HepG2 (cell line): ENCODE data around the gene NARS2. TPM values are rescaled to one million over a fixed set of nuclear protein-coding genes. Genes with fewer than 3 reads are reported as not detected.
A peak's percentile ranks its signal among the peaks of the same experiment; 100 is the strongest.

Source experiments
- ATF2 ChIP-seq: sonication (generic); formaldehyde crosslinking; IDR thresholded peaks from 2 replicates; pipeline ENCODE4 v1.4.0; 2020; ENCODE audit warnings: missing genetic modification reagents
- ATF7 ChIP-seq, 2 experiments: fragments of 450-650 bp in 1 of 2; sonication (generic) in 1 of 2; formaldehyde crosslinking in 1 of 2; IDR thresholded peaks; 2 replicates each; pipeline versions ENCODE4 v1.4.0 to v1.6.1; 2016 to 2020; ENCODE audit warnings: antibody characterized with exemption in 1 of 2, mild to moderate bottlenecking in 1 of 2, missing genetic modification reagents in 1 of 2
- CBX5 ChIP-seq: sonication (generic); formaldehyde crosslinking; IDR thresholded peaks from 2 replicates; pipeline ENCODE4 v1.4.0; 2020; ENCODE audit warnings: missing genetic modification reagents, borderline replicate concordance
- FOXC1 ChIP-seq: sonication (generic); formaldehyde crosslinking; IDR thresholded peaks from 2 replicates; pipeline ENCODE4 v1.8.0; 2022; ENCODE audit warnings: mild to moderate bottlenecking, missing genetic modification reagents, borderline replicate concordance
- HOXD1 ChIP-seq: sonication (generic); formaldehyde crosslinking; IDR thresholded peaks from 2 replicates; pipeline ENCODE4 v1.5.0; 2020; ENCODE audit warnings: missing genetic modification reagents
- KDM5A ChIP-seq: fragments of 200-600 bp; sonication (generic); IDR thresholded peaks from 2 replicates; pipeline ENCODE4 v1.7.0; 2018; ENCODE audit warnings: antibody characterized with exemption, mild to moderate bottlenecking, low read length, borderline replicate concordance
- NFYC ChIP-seq: IDR thresholded peaks from 2 replicates; pipeline ENCODE4 v1.6.1; 2016; ENCODE audit warnings: missing genetic modification reagents, missing compliant biosample characterization
- ONECUT2 ChIP-seq: sonication (generic); formaldehyde crosslinking; IDR thresholded peaks from 2 replicates; pipeline ENCODE4 v1.4.0; 2020; ENCODE audit warnings: missing genetic modification reagents
- PHF8 ChIP-seq: sonication (generic); formaldehyde crosslinking; IDR thresholded peaks from 2 replicates; pipeline ENCODE4 v1.5.0; 2020; ENCODE audit warnings: missing genetic modification reagents
- REPIN1 ChIP-seq: sonication (generic); formaldehyde crosslinking; IDR thresholded peaks from 2 replicates; pipeline ENCODE4 v1.8.0; 2022; ENCODE audit warnings: missing genetic modification reagents, low read depth, mild to moderate bottlenecking, borderline replicate concordance
- RFX3 ChIP-seq: IDR thresholded peaks from 2 replicates; pipeline ENCODE4 v1.6.1; 2016; ENCODE audit warnings: missing biosample characterization, missing genetic modification reagents
- SNAPC4 ChIP-seq: sonication (generic); formaldehyde crosslinking; IDR thresholded peaks from 2 replicates; pipeline ENCODE4 v1.4.0; 2020; ENCODE audit warnings: mild to moderate bottlenecking, missing genetic modification reagents
- ZMYM3 ChIP-seq: sonication (generic); formaldehyde crosslinking; IDR thresholded peaks from 2 replicates; pipeline ENCODE4 v1.5.1; 2020; ENCODE audit warnings: mild to moderate bottlenecking, missing genetic modification reagents
- ZNF274 ChIP-seq: sonication (generic); formaldehyde crosslinking; IDR thresholded peaks from 2 replicates; pipeline ENCODE4 v1.5.1; 2020; ENCODE audit warnings: mild to moderate bottlenecking, missing genetic modification reagents
- ZNF30 ChIP-seq: sonication (generic); formaldehyde crosslinking; IDR thresholded peaks from 2 replicates; pipeline ENCODE4 v1.5.0; 2020; ENCODE audit warnings: mild to moderate bottlenecking, missing genetic modification reagents
- ZNF512 ChIP-seq: sonication (generic); formaldehyde crosslinking; IDR thresholded peaks from 2 replicates; pipeline ENCODE4 v1.4.0; 2020; ENCODE audit warnings: mild to moderate bottlenecking, missing genetic modification reagents
- polyA plus RNA-seq, 8 experiments: library from polyadenylated mRNA; depleted of rRNA in 3 of 8; stranded (reverse) in 7 of 8; unstranded in 1 of 8; fragments of >200 nt; fragmentation: Illumina TruSeq in 4 of 8; extraction: Trizol in 4 of 8; gene quantifications; 2 replicates each; pipeline versions ENCODE4 v1.2.1 to v1.2.3, GENCODE V29; 2011 to 2016; ENCODE audit warnings: low read depth in 4 of 8, missing spikeins in 1 of 8, mixed read lengths in 1 of 8; ENCODE audit not compliant: insufficient read depth in 1 of 8
- total RNA-seq, 5 experiments: library from RNA; depleted of rRNA; stranded (reverse); fragments of >200 nt; fragmentation: Illumina TruSeq; extraction: Trizol; gene quantifications; 2 replicates each; pipeline ENCODE4 v1.2.3, GENCODE V29; 2016; ENCODE audit warnings: low read depth in 1 of 5
- TF ChIP-seq, protein P1 (sequence below): sonication (generic); formaldehyde crosslinking; IDR thresholded peaks from 2 replicates; pipeline ENCODE4 v1.4.0; 2020; ENCODE audit warnings: missing genetic modification reagents
- TF ChIP-seq, protein P2 (sequence below): IDR thresholded peaks from 2 replicates; pipeline ENCODE4 v1.6.1; 2012; ENCODE audit warnings: inconsistent platforms

Gene NARS2
- total and polyA plus RNA-seq, 2 of the 13 experiments (the other 11 are each of a cell fraction or from before 2014, with no cell fraction given) = 45.9 to 65.0 TPM

DNA sequence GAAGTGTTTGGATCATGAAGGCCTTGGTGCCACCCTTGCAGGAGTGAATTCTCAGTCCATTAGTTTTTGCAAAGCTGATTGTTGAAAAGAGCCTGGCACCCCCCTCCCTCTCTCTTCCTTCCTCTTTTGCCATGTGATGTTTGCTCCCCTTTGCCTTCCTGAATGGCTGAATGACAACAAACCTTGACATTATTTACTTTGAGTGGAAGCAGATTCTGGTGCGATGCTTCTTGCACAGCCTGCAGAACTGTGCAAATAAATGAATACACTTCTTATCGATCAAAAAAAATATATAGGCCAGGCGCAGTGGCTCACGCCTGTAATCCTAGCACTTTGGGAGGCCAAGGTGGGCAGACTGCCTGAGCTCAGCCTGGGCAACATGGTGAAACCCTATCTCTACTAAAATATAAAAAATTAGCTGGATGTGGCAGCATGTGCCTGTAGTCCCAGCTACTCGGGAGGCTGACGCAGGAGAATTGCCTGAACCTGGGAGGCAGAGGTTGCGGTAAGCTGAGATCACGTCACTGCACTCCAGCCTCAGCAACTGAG, 2.0 kb upstream of the NARS2 start (continued):
- TF ChIP-seq SNAPC4 (CRISPR knock-in tag) (no peak), ZNF30 (CRISPR knock-in tag) (no peak), ATF7 (IDR thresholded peaks at IDR 0.05) (no peak), ATF7 (CRISPR knock-in tag; IDR thresholded peaks at IDR 0.05) (no peak), NFYC (CRISPR knock-in tag) (no peak), ZMYM3 (CRISPR knock-in tag) (peak; percentile 66; the same call in 1 of the 2 replicates), CBX5 (CRISPR knock-in tag) (peak; percentile 53; the same call in 1 of the 2 replicates), RFX3 (CRISPR knock-in tag) (no peak), ONECUT2 (CRISPR knock-in tag) (peak; percentile 95), ZNF512 (no peak), KDM5A (no peak), FOXC1 (CRISPR knock-in tag) (no peak), ZNF274 (CRISPR knock-in tag) (no peak), ATF2 (peak; percentile 67), HOXD1 (CRISPR knock-in tag) (no peak), PHF8 (CRISPR knock-in tag) (no peak), REPIN1 (CRISPR knock-in tag) (peak; percentile 47; the same call in 1 of the 2 replicates)
- TF ChIP-seq, protein P1, sequence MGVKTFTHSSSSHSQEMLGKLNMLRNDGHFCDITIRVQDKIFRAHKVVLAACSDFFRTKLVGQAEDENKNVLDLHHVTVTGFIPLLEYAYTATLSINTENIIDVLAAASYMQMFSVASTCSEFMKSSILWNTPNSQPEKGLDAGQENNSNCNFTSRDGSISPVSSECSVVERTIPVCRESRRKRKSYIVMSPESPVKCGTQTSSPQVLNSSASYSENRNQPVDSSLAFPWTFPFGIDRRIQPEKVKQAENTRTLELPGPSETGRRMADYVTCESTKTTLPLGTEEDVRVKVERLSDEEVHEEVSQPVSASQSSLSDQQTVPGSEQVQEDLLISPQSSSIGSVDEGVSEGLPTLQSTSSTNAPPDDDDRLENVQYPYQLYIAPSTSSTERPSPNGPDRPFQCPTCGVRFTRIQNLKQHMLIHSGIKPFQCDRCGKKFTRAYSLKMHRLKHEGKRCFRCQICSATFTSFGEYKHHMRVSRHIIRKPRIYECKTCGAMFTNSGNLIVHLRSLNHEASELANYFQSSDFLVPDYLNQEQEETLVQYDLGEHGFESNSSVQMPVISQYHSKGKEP (CRISPR knock-in tag) = no peak
- TF ChIP-seq, protein P2, sequence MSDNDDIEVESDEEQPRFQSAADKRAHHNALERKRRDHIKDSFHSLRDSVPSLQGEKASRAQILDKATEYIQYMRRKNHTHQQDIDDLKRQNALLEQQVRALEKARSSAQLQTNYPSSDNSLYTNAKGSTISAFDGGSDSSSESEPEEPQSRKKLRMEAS = peak; percentile 70
